ENCODE data around the gene NFATC1.
"Not testable (repeated sequence)": the region's sequence is repeated elsewhere in the genome, so short reads cannot be mapped to it uniquely, and the experiment has no call there.

The NFATC1 gene

DNA sequence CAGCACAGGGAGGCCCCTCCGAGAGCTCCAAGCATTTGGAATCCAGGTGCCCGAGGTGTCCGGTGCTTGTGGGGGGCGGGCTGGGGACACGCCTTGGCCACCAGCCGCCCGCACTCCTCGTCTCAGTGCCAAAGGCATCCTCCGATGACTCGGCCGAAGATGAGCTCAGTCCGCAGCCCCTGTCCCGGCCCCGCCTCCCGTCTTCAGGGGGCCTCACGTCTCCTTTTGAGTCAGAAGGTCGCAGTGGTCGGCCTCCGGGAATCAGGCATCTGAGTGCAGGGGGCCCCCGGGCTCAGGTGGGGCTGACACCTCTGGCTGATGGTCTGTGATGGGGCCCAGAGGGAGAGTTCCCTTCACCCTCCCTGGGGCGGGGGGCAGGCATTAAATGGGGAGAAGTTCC lies 74.8 kb downstream of the NFATC1 start:
- in situ Hi-C loops (cut with HindIII; ENCODE audit: low sequenced_read_pairs), result no loop called here

GRCh38 chr18:79471046-79471445 lies 75.3 kb downstream of the NFATC1 start:
- in situ Hi-C loops (cut with HindIII; ENCODE audit: low sequenced_read_pairs), result no loop called here

DNA sequence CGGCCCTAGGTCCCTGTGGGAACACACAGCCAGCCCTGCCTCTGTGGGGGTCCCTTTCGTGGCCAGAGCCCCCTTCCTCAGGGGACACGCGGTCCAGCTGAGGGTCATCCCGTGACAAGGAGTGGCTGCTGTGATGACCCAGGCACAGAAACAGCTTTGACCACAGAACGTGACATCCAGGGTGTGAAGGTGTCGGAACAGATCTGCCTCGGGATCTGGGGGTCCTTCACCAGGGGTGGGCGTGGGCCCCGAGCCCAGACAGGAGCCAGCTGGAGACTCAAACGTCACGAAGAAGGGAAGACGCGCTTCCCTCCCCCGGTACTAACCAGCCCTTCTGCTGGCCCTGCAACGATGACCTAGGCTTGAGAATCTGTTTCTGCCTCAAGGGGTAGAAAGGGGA lies 75.9 kb downstream of the NFATC1 start:
- in situ Hi-C loops (cut with HindIII; ENCODE audit: low sequenced_read_pairs), result no loop called here

- in situ Hi-C loops (cut with HindIII; ENCODE audit: low sequenced_read_pairs), result no loop called here
Measured at GRCh38 chr18:79472176-79472575, 76.4 kb downstream of the NFATC1 start.

- in situ Hi-C loops (cut with HindIII; ENCODE audit: low sequenced_read_pairs), result no loop called here
Measured at GRCh38 chr18:79472946-79473345, 77.2 kb downstream of the NFATC1 start.

DNA sequence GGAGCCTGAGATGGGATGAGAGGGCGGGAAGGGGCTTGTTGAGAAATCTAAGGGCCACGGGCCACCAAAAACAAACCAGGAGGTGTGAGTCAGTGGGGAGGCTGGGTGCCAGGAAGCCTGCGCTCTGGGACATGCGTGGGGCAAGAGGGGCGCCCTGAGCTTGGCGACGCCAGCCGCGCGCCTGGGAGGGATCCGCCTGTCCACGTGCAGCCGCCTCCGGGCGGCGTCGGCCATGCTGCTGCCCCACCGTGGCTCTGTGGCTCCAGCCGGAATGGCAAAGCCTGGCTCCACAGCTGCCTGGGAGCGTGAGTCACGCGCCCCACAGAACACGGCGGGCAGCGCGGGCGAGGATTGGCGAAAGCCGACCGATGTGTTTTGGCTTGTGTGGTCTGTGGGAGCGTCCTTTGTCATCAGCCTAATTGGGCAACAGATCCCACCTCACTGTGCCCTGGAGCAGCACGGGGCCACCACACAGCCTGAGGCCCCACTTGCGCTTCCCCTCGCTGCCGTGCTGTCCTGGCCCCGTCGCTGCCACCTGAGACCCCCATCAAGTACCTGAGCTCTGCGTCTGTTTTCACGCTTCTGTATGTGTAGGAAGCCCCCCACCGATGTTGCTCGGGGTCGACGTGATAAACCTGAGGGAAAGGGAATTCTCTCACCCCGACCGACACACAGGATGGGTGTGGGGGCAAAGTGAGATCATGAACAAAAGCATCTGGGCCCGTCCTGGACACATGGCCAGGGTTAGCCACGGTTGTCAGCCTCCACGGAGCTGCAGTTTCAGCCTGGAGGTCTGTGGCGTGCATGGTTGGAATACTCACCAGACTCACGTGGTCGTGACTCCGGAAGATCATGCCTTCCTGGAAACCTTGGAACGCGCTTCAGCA lies 80.5 kb downstream of the NFATC1 start:
- in situ Hi-C loops (cut with HindIII; ENCODE audit: low sequenced_read_pairs), result no loop called here

DNA sequence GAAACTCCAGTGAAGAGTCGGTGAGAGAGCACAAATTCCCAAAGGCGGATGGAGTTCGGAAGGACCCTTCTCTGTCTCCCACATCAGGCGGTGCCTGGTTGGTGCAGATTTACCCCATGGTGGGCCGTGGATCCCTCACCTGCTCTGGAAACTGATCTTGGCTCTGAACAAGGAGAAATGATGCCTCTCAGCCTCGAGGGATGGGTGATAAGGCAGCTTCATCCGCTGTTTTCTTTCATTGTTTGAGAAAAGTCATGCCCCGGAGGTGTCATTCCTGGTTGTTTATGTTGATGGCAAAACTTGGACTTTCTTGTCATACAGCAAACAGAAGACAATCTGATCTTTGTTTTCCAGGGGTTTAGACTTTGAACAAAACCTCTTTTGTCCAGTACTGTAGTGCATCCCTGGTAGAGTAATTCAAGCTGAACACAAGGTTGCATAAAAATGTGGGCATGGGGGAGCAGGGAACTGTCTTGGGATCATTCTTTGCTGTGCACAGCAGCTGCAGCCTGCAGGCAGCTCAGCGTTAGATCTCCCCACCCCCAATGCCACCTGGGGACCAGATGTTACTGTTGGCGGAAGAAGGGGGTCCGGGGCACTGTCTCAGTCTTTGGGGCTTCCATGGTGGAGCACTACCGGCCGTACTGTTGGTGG lies 81.3 kb downstream of the NFATC1 start:
- in situ Hi-C loops (cut with HindIII; ENCODE audit: low sequenced_read_pairs), result no loop called here

DNA sequence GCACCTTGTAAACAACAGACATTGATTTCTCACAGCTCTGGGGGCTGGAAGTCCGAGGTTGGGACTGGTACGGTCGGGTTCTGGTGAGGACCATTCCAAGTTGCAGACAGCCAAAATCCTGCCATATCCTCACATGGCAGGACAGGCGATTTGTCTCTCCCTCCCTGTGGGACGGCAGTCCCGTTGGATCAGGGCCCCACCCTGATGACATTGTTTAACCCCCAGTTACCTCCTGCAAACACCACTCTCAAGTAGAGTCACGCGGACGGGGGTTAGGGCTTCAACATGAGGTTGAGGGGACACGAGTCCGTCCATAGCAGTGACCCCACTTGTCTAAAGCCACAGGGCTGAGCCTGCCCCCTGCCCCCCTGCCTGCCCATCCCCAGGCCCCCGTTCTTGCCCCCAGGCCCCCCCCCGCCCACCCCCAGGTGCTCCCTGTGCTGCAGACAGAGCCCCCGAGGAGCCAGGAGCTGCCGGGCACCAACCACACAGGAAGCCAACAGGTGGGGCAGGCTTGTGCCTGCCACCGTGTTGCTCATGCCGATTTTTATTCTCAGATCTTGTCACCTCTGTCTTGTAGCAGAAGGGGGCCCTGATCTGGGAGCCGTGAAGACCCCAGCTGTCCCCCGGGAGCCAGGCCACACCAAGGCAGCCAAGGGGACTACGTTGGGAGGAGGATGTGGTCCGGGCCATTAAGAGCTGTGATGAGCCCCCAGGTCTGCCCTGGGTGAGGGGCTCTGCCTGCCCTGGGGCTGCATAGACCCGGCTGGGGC lies 82.2 kb downstream of the NFATC1 start:
- in situ Hi-C loops (cut with HindIII; ENCODE audit: low sequenced_read_pairs), result no loop called here

DNA sequence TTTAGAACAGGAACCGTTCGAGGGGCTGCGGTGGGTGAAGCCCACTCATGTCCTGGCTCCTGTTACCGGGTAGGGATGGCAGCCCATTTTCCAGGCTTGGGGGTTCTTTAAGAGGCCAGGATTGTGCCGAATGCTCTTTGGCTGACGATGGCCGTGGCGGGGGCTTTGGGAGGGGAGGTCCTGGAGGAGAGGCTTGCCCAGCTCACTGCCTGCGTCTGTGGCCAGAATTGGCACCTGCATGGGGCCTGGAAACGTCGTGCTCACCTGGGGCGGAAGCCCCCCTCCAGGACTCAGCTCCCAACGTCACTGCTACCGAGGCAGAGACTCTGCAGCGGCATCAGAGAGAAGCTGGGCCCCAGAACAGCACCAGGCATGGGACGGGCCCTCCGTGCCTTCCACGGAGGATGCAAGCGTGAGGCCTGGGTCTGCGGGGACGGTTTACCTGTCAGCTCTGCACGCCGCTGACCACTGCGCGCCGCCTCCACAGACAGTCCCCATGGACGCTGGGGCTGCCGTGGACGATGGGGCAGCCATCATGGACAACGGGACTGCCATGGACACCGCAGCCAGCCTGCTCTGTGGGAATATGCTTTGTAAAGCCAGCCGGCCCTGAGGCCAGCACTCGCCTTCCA lies 82.9 kb downstream of the NFATC1 start:
- in situ Hi-C loops (cut with HindIII; ENCODE audit: low sequenced_read_pairs), result no loop called here

DNA sequence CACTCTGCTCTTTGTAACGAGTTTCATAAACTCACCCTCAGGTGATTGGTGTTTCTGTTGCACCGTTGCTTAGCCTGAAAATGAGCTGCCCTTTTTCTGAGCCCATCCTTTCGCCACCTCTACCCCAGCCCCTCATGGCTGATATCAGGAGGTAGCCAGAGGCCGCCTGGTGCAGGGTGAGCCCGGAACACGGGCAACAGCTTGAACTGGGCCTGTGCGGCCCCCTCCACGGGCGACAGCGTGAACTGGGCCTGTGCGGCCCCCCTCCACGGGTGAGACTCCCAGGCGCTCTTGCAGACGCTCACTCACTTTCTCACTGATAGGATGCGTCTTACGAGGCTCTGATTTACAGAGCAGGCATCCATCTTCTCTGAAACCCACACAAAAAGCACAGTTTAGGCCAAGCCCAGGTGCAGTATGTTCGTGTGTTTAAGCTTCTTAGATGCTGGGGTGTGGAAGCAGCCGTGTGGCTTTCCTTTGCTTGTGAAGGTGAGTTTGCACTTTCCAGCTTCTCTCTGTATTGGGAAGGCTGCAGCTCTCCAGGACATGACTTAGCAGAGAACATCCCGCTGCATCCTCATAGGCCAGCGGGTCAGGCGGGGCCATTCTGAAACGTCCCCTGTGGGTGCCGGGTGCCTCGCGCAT lies 83.5 kb downstream of the NFATC1 start:
- in situ Hi-C loops (cut with HindIII; ENCODE audit: low sequenced_read_pairs), result no loop called here

GRCh38 chr18:79479761-79480161 lies 84.0 kb downstream of the NFATC1 start:
- in situ Hi-C loops (cut with HindIII; ENCODE audit: low sequenced_read_pairs), result no loop called here

GRCh38 chr18:79480171-79481045 lies 84.7 kb downstream of the NFATC1 start:
- in situ Hi-C loops (cut with HindIII; ENCODE audit: low sequenced_read_pairs), result no loop called here

- in situ Hi-C loops (cut with HindIII; ENCODE audit: low sequenced_read_pairs), result no loop called here
Measured at GRCh38 chr18:79481046-79481790, 85.5 kb downstream of the NFATC1 start.

- in situ Hi-C loops (cut with HindIII; ENCODE audit: low sequenced_read_pairs), result not testable (repeated sequence)
Measured at GRCh38 chr18:79483393-79483792, 87.7 kb downstream of the NFATC1 start.

- in situ Hi-C loops (cut with HindIII; ENCODE audit: low sequenced_read_pairs), result no loop called here
Measured at GRCh38 chr18:79483971-79484491, 88.3 kb downstream of the NFATC1 start.

GRCh38 chr18:79484661-79485621 lies 89.2 kb downstream of the NFATC1 start:
- in situ Hi-C loops (cut with HindIII; ENCODE audit: low sequenced_read_pairs), result no loop called here

DNA sequence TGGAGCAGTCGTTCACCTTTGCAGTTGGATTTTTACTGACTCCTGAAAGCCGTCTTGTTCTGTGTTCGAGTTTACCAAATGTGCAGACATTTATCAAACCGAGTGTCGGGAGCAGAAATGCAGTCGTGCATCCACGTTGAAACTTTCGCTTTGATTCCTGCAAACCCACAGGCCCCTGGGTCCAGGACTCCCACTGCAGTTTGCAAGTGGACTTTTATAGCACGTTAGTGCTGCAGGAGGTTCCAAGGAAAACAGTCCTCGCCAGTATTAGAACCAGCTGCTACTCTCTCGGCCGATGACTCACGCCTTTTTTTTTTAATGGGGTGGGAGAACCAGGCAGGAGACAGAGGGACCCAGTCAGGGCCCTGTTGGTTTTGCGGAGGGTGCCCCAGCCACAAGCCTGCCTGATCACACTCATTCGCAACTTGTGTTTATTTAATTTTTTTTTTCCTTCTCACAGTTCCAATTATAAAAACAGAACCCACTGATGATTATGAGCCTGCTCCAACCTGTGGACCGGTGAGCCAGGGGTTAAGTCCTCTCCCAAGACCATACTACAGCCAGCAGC lies 90.1 kb downstream of the NFATC1 start:
- in situ Hi-C loops (cut with HindIII; ENCODE audit: low sequenced_read_pairs), result no loop called here
